Tibial nerve (tissue), 4 donors: ENCODE measurements around the gene ABCB4. TPM values are rescaled to one million over a fixed set of nuclear protein-coding genes. Genes with fewer than 3 reads are reported as not detected.

Experiments used
- DNase-seq, 2 donors: peaks; one replicate each; pipeline ENCODE4 v3.0.0-alpha.2; 2019; ENCODE audit warnings: low spot score in 2 of 2
- H3K27ac ChIP-seq, 4 donors: fragments of 200-600 bp; sonication (generic) in 3 of 4; one replicate each; pipeline ENCODE4 v1.5.1; 2017 to 2019; ENCODE audit warnings: mild to moderate bottlenecking in 1 of 4
- H3K27me3 ChIP-seq, 2 donors: fragments of 200-600 bp; sonication (generic) in 1 of 2; one replicate each; pipeline versions ENCODE4 v1.5.1 to v1.6.0; 2017 to 2019
- H3K36me3 ChIP-seq, 3 donors: fragments of 200-600 bp; sonication (generic); one replicate each; pipeline ENCODE4 v1.5.1; 2018 to 2019
- H3K4me1 ChIP-seq, 4 donors: fragments of 200-600 bp; sonication (generic) in 3 of 4; one replicate each; pipeline ENCODE4 v1.5.1; 2017 to 2019
- H3K4me3 ChIP-seq, 4 donors: fragments of 200-600 bp; sonication (generic) in 3 of 4; one replicate each; pipeline ENCODE4 v1.5.1; 2017 to 2019; ENCODE audit warnings: mild to moderate bottlenecking in 1 of 4, moderate library complexity in 1 of 4
- H3K9me3 ChIP-seq, 4 donors: fragments of 200-600 bp; sonication (generic) in 3 of 4; one replicate each; pipeline ENCODE4 v1.5.1; 2017 to 2019
- EP300 ChIP-seq, 2 donors: sonication (generic); formaldehyde crosslinking; IDR thresholded peaks; one replicate each; pipeline ENCODE4 v1.6.1; 2017; ENCODE audit warnings: antibody characterized with exemption in 2 of 2, mild to moderate bottlenecking in 1 of 2
- POLR2A ChIP-seq, 2 donors: fragments of 450-650 bp; IDR thresholded peaks; one replicate each; pipeline ENCODE4 v1.6.1; 2017; ENCODE audit warnings: antibody characterized with exemption in 2 of 2, mild to moderate bottlenecking in 2 of 2, moderate library complexity in 2 of 2
- WGBS, 2 donors: methylation state at CpG; one replicate each; pipeline ENCODE4 v1.1.5; 2018; 5-methylcytosine and 5-hydroxymethylcytosine counted together
- total RNA-seq, 4 donors: library from RNA; depleted of rRNA; stranded (reverse); fragments of >200 nt; gene quantifications; one replicate each; pipeline ENCODE4 v1.1.0, GENCODE V29; 2016
- TF ChIP-seq, protein P1 (sequence below), 5 experiments: fragments of 200-600 bp in 3 of 5; fragments of 450-650 bp in 2 of 5; sonication (generic) in 3 of 5; IDR thresholded peaks; one replicate each; pipeline ENCODE4 v1.5.1; 2016 to 2019; ENCODE audit warnings: antibody characterized with exemption in 5 of 5, mild to moderate bottlenecking in 3 of 5, moderate library complexity in 2 of 5

The ABCB4 gene
- total RNA-seq, 4 donors from 2014 or later, result 0.42 to 2.0 (median 1.00) TPM

DNA sequence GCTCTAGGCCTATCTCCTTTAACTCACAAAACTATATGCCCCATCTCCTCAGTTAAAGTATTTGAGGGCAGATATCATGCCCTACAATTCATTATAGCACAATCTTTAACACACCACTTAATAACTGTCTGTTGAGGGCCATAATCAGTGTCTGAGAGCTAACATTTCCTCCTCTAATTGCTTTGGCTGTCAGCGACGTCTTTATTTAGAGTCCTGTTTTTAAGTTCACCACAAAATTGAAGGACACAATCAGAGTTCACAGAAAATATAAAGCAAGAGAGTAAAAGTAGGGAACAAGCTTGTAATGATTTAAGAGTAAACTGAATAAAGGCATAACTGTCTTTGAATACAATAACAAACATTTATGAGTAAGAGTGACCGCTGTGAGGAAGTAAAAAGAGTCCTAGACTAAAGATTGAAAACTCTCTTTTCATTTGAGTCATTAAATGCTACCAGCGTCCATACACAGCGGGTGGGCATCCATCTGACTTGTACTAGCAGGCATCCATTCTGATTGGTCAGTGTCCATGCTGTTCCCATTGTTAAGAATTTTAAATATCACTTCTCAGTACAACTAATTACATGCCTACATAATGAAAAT lies 38.4 kb upstream of the ABCB4 start:
- TF ChIP-seq, protein P1, sequence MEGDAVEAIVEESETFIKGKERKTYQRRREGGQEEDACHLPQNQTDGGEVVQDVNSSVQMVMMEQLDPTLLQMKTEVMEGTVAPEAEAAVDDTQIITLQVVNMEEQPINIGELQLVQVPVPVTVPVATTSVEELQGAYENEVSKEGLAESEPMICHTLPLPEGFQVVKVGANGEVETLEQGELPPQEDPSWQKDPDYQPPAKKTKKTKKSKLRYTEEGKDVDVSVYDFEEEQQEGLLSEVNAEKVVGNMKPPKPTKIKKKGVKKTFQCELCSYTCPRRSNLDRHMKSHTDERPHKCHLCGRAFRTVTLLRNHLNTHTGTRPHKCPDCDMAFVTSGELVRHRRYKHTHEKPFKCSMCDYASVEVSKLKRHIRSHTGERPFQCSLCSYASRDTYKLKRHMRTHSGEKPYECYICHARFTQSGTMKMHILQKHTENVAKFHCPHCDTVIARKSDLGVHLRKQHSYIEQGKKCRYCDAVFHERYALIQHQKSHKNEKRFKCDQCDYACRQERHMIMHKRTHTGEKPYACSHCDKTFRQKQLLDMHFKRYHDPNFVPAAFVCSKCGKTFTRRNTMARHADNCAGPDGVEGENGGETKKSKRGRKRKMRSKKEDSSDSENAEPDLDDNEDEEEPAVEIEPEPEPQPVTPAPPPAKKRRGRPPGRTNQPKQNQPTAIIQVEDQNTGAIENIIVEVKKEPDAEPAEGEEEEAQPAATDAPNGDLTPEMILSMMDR (IDR thresholded peaks at IDR 0.05), result no peak
- TF ChIP-seq EP300 (IDR thresholded peaks at IDR 0.05) (no peak), POLR2A (IDR thresholded peaks at IDR 0.05) (no peak)
- DNase-seq, result no peak
- H3K27me3 ChIP-seq, result no peaks in the 10 kb centered on the region
- H3K4me3 ChIP-seq, result no peak overlapping the region
- H3K27ac ChIP-seq, result no peak overlapping the region
- 45 to 49% methylated on average over 5 of the region's 5 CpGs for WGBS, 2 donors
- H3K36me3 ChIP-seq, result no peaks in the 10 kb centered on the region
- no peaks in the 10 kb centered on the region for H3K9me3 ChIP-seq
- no peaks in the 10 kb centered on the region for H3K4me1 ChIP-seq

DNA sequence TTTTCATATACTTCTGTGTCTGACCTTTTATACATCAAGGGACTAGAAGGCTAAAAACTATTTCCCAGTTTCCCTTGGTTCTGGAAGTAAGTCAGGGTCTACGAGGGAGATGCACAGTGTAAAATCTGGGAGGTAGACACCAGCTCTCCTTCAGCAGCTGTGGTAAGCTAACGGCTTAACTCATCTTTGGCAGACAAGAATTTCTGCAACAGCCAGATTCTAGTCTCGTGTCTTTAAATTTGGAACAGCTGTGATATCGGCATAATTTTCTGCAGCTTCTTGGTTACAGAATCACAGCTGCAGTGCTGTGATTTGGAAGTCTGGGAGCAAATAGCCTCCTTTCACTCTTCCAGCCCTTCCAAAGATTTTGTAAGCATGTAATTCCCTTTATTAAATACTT lies 37.4 kb upstream of the ABCB4 start:
- no peaks in the 10 kb centered on the region for H3K36me3 ChIP-seq
- no peaks in the 10 kb centered on the region for H3K9me3 ChIP-seq
- 52 to 70% methylated on average over 4 of the region's 4 CpGs for WGBS, 2 donors
- no peaks in the 10 kb centered on the region for H3K4me1 ChIP-seq
- no peak overlapping the region for H3K4me3 ChIP-seq
- H3K27ac ChIP-seq, result no peak overlapping the region
- no peaks in the 10 kb centered on the region for H3K27me3 ChIP-seq
- TF ChIP-seq, protein P1 (IDR thresholded peaks at IDR 0.05), result no peak
- TF ChIP-seq POLR2A (IDR thresholded peaks at IDR 0.05), result no peak
- no peak for TF ChIP-seq EP300 (IDR thresholded peaks at IDR 0.05)
- no peak for DNase-seq

DNA sequence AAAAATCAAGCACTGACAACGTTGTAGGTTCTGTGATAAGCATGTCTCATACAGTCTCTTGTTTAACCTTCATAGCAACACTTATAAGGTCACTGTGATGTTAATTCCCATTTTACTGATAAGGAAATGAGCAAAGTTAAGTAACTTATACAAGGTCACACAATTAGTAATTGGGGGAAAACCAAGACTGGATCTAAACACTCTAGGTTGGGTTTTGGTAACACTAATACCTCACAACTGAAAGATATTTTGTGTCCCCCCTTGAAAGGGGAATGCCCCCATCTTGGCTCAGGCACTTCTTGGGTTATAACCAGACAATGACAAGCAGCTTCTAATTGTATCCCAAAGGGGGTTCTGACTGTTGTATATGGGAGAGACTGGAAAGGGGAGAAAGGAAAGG lies 36.0 kb upstream of the ABCB4 start:
- WGBS, 2 donors, result 50 to 56% methylated on average over 1 of the region's 1 CpG
- no peak for DNase-seq
- Histone ChIP-seq H3K4me3 (no peak overlapping the region), H3K9me3 (no peaks in the 10 kb centered on the region), H3K36me3 (no peaks in the 10 kb centered on the region), H3K27me3 (no peaks in the 10 kb centered on the region), H3K4me1 (no peaks in the 10 kb centered on the region), H3K27ac (no peak overlapping the region)
- TF ChIP-seq POLR2A (IDR thresholded peaks at IDR 0.05) (no peak), EP300 (IDR thresholded peaks at IDR 0.05) (no peak)
- TF ChIP-seq, protein P1 (IDR thresholded peaks at IDR 0.05), result no peak

DNA sequence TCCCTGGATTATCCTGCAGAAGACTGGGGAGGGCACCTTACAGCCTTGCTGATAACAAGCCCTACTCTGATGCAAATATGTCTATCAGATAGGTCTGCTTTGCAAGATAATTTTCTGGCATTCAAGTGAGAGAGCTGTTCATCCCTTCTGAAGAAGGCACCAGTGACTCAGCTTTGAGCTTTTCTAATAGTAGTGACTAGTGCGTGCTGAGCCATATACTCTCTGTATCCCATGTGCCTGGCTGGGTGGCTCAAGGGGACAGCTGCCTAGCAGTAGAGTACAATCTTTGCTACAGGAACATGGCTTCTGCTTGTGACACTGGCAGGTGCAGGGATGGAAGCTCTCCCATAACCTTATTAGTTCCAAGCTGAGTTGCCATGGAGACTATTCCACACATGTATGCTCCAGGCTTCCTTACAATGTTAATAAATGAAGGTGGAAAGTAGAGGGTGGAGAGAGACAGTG lies 35.0 kb upstream of the ABCB4 start:
- Histone ChIP-seq H3K36me3 (no peaks in the 10 kb centered on the region), H3K9me3 (no peaks in the 10 kb centered on the region), H3K4me3 (no peak overlapping the region), H3K27ac (no peak overlapping the region), H3K4me1 (no peaks in the 10 kb centered on the region), H3K27me3 (no peaks in the 10 kb centered on the region)
- 90 to 92% methylated on average over 1 of the region's 1 CpG for WGBS, 2 donors
- DNase-seq, result no peak
- TF ChIP-seq, protein P1 (IDR thresholded peaks at IDR 0.05), result no peak
- TF ChIP-seq EP300 (IDR thresholded peaks at IDR 0.05) (no peak), POLR2A (IDR thresholded peaks at IDR 0.05) (no peak)

DNA sequence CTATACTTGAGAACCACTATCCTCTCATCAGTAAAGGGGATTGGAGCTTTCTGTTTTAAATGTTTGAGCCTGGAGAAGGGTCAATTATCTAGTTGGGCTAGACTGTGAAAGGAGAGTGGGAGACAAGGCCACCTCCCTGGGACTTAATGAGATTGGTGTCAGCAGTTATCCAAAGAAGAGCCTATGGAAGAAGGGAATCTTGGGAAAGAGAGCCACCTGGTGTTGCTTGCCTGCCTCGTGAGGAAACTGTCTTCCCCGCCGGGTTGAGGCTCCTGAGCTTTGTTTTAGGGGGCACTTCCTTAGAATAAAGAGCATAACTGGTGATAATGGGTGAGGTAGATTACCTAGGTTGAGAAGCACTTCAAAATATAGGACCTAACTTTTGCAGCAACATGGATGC lies 32.0 kb upstream of the ABCB4 start:
- WGBS, 2 donors, result 55 to 60% methylated on average over 3 of the region's 3 CpGs
- Histone ChIP-seq H3K36me3 (no peaks in the 10 kb centered on the region), H3K27ac (no peak overlapping the region), H3K4me1 (no peaks in the 10 kb centered on the region), H3K4me3 (no peak overlapping the region), H3K9me3 (no peaks in the 10 kb centered on the region), H3K27me3 (no peaks in the 10 kb centered on the region)
- TF ChIP-seq, protein P1 (IDR thresholded peaks at IDR 0.05), result no peak
- no peak for TF ChIP-seq EP300 (IDR thresholded peaks at IDR 0.05)
- TF ChIP-seq POLR2A (IDR thresholded peaks at IDR 0.05), result no peak
- no peak for DNase-seq
